ENCODE measurements around the gene RAB24. TPM values are rescaled to one million over a fixed set of nuclear protein-coding genes. Genes with fewer than 3 reads are reported as not detected.
"Not testable (repeated sequence)": the region's sequence is repeated elsewhere in the genome, so short reads cannot be mapped to it uniquely, and the experiment has no call there.

RAB24 gene
- total RNA-seq, 1 donor from 2014 or later, result 14.3 TPM

DNA sequence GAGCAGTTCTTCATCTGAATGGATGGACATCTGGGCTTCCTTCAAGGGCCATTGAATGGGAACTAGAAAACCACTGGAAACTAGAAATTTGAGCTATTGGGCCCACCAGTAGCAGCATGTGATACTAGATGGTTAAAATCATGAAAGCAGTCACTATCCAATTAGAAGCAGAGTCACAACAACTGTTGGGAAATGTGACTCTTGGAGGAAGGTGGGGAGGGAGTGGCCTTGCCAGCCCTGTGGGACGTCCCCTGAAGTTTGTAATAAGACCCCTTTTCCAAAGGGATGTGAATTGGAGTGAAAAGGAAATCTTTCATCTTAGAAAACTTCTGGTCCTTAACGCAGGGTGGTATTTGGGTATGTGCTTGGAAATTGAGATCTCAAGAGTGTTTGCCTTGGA lies 5.6 kb downstream of the RAB24 start:
- no peak for DNase-seq (ENCODE audit: low spot score in 2 of 2)
- no peak for FAIRE-seq

DNA sequence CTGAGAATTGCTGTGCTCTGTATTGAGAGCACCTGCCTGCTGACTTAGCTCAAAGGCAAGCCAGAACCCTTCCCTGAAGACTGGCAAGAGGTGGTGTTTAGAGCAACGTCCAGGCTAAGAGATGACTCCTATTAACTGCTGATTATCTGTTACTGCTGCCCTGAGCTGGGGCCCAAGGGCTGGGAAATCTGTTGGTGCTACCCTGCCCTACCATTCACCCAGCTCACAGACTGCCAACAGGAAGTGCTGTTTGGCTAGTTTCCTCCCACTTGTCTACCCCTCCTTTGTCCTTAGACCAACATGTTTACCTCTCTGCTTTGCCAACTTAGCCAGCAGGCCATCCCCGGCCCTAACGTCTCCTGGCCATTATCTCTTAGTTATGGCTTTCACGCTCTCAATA lies 6.9 kb downstream of the RAB24 start:
- FAIRE-seq (no peak), DNase-seq (ENCODE audit: low spot score in 2 of 2) (no peak)

DNA sequence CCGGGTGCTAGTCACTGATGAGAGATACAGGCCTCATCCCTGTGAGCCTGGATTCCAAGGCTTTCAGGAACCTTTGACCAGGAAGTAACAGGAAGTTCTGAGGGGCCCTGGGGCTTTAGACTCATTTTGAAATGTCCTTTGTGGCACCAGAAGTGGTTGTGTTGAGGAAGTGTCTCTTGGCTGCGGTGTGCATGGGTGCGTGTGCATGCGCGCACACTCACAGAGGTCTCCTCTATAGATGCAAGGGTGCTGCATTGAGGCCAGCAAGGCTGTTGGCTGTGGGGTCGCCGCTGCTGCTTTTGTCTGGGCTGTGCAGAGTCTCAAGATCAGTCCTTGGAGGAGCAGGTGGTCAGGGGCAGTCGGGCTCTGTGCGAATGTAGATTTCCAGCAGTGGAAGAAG lies 7.6 kb downstream of the RAB24 start:
- FAIRE-seq, result no peak
- DNase-seq (ENCODE audit: low spot score in 2 of 2), result no peak

DNA sequence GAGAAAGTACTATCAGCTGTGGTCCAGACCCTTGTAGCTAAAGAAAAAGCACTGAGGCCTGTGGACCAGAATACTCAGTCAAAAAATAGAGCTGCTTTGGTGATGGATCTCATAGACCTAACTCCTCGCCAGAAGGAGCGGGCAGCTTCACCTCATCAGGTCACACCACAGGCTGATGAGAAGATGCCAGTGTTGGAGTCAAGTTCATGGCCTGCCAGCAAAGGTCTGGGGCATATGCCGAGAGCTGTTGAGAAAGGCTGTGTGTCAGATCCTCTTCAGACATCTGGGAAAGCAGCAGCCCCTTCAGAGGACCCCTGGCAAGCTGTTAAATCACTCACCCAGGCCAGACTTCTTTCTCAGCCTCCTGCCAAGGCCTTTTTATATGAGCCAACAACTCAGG lies 8.9 kb downstream of the RAB24 start:
- DNase-seq (ENCODE audit: low spot score in 2 of 2) (no peak), FAIRE-seq (no peak)

DNA sequence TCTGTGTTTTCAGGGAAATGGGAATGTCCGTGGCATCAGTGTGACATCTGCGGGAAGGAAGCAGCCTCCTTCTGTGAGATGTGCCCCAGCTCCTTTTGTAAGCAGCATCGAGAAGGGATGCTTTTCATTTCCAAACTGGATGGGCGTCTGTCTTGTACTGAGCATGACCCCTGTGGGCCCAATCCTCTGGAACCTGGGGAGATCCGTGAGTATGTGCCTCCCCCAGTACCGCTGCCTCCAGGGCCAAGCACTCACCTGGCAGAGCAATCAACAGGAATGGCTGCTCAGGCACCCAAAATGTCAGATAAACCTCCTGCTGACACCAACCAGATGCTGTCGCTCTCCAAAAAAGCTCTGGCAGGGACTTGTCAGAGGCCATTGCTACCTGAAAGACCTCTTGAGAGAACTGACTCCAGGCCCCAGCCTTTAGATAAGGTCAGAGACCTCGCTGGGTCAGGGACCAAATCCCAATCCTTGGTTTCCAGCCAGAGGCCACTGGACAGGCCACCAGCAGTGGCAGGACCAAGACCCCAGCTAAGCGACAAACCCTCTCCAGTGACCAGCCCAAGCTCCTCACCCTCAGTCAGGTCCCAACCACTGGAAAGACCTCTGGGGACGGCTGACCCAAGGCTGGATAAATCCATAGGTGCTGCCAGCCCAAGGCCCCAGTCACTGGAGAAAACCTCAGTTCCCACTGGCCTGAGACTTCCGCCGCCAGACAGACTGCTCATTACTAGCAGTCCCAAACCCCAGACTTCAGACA lies 9.5 kb downstream of the RAB24 start:
- FAIRE-seq, result no peak

DNA sequence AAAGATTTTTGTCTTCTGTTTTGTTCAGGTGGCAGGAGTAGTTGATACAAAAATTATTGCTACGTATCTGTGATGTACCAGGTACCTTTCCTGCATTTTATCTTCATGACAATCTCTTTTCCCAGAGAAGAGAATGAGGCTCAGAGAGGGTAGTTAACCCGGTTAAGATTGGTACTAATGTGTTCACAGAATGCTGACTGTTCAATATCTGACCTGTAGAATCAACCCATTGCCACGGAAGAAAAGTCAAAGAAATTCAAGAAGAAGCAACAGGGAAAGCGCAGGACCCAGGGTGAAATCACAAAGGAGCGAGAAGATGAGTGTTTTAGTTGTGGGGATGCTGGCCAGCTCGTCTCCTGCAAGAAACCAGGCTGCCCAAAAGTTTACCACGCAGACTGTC lies 11.8 kb downstream of the RAB24 start:
- no peak for DNase-seq (ENCODE audit: low spot score in 2 of 2)
- FAIRE-seq, result no peak

More for the DNA sequence above, 9.5 kb downstream of the RAB24 start:
- DNase-seq (ENCODE audit: low spot score in 2 of 2), result no peak

DNA sequence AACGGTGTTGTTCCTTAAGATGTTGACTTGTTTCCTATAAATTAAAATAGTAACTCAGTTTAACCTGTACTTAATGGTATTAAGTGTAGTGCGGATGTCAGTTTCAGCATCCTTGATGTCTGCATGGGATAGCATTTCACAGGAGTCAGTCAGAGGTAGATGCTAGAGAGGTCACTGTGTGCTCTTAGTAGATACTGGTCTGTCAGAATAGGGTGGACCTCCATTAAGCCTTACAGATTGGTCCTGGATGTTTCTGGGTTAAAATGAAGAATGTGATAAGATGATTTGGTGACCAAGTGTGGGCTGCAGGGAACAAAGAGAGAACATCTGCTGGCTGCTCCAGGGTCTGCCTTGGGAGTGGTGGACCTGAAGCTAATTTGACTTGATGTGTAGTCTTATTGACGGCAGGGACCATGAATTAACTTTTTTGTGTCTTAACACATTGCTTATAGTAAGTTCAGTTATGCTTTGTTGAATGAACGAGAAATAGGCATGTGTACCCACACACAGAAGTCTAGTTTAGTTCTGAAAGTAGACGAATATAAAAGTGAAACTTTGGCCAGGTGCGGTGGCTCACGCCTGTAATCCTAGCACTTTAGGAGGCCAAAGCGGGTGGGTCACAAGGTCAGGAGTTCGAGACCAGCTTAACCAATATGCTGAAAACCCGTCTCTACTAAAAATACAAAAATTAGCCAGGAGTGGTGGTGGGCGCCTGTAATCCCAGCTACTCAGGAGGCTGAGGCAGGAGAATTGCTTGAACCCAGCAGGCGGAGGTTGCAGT lies 12.5 kb downstream of the RAB24 start:
- no peak for FAIRE-seq
- no peak for DNase-seq (ENCODE audit: low spot score in 2 of 2)

DNA sequence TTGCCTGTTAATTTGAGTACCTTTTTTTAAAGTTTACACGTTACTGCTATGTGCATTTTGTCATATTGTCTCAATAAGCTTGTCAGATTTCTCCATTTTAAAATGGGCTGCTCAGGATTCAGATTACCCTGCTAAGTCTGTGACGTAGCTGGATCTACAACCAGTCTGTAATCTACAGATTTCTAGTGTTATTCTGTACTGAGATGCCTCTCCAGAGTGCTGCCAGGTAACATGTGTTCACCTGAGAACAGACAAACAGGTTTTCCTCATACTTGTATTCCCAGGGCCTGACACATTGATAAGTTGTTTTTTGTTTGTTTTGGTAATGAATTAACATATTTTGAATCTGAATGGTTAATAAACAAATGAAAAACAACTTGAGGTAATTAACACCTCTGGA lies 15.3 kb downstream of the RAB24 start:
- no peak for DNase-seq (ENCODE audit: low spot score in 2 of 2)

DNA sequence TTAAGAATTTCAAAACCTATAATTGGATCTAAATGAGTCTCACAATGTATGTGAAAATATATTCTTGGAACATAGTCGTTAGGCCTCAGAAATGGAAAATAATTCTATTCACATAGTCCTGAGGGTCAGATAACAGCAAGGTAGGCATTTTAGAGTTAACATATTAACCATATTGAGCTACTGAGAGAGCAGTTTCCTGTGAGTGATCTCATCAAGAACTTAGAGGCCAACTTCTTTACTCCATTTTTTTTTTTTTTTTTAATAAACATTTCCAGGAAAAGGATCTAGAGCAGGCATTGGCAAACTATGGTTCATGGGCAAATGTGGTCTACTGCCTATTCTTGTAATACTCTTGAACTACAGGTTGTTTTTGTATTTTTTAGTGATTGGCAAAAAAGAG lies 26.6 kb downstream of the RAB24 start:
- DNase-seq (ENCODE audit: low spot score in 2 of 2) (no peak), FAIRE-seq (no peak)

More for the DNA sequence above, 15.3 kb downstream of the RAB24 start:
- no peak for FAIRE-seq

DNA sequence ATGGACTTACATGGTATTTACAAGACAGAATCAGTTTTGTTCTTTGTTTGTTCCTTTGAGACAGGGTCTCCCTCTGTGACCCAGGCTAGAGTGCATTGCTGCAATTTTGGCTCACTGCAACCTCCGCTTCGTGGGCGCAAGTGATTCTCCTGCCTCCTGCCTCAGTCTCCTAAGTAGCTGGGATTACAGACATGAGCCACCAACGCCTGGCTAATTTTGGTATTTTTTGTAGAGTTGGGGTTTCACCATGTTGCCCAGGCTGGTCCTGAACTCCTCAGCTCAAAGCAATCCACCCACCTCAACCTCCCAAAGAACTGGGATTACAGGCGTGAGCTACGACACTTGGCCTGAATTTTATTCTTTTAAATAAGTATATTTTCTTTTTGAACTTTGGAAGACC lies 27.6 kb downstream of the RAB24 start:
- DNase-seq (ENCODE audit: low spot score in 2 of 2) (no peak), FAIRE-seq (no peak)

DNA sequence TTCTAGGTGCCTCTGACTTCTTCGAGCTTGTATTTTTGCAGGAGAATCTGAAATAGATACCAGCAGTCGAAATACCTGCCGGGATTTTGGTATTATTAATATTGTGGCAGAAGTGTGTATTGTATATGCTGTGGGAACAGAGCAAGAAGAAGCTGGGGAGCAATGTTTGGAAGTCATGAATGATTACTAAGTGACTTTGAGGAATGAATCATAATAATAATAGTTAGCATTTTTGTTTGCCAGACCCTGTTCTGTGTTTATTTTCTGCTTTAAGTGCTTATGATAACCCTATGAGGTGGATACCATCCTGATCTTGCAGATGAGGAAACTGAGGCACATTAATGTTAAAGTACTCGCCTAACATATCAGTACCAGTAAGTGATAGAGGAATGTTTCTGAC lies 32.4 kb downstream of the RAB24 start:
- no peak for FAIRE-seq
- DNase-seq (ENCODE audit: low spot score in 2 of 2), result no peak

DNA sequence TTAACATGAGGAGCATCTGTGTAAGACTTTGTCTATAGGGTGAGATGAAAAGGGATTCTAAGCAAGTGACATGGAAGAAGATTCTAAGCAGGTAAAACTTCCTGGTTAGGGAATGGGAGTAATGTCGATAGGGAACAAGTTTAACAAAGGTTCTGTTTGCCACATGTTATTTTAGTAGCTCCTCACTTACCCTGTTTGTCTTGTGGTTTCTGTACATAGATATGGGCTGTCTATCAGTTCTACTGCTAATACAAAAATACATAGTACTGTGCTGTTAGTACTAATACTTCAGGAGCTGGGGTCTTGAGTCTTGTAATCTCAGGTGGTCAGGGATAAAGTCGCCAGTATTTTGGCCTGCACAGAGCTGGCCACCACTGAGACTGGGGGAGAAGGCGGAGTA lies 32.9 kb downstream of the RAB24 start:
- no peak for DNase-seq (ENCODE audit: low spot score in 2 of 2)
- FAIRE-seq, result no peak

DNA sequence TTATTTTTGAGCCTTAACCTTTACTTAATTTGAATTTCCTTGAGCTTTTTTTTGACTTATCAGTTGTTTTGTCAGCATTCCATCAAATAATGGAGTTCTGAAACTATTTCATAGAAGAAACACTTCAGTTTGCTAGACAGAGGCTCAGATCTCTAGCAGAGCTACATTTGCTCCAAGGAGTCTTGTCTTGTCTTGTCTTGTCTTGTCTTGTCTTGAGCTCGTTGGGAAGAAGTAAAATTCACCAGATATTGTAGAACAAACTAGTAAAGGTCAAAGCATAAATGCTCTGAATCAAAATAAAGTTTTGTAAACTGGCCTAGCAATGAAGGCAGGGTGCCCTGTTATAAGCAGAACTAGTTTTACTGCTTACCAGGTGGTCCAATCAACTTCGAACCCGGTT lies 33.5 kb downstream of the RAB24 start:
- FAIRE-seq (no peak), DNase-seq (ENCODE audit: low spot score in 2 of 2) (no peak)

DNA sequence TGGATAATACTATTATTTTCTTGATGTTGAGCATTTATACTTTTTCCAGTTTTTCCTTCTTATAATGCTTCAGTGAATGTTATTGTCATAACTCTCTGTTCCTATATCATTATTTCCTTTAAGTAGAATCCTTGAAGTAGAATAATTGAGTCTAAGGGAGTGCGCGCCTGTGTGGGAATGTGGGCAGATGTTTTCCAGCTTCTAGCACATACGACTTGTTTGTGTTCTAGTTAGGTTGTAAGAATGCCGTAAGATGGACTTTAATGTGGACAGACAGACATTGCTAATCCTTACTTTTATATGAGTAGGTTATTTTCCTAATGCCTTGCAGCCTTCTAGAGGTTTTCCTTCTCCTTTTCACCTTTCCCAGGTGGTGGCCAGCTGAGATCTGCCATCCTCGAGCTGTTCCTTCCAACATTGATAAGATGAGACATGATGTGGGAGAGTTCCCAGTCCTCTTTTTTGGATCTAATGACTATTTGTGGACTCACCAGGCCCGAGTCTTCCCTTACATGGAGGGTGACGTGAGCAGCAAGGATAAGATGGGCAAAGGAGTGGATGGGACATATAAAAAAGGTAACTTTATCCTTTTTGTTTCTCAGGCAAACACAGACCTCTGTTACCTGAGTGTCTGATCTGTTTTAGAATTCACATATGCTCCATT lies 34.2 kb downstream of the RAB24 start:
- DNase-seq (ENCODE audit: low spot score in 2 of 2) (no peak), FAIRE-seq (no peak)

DNA sequence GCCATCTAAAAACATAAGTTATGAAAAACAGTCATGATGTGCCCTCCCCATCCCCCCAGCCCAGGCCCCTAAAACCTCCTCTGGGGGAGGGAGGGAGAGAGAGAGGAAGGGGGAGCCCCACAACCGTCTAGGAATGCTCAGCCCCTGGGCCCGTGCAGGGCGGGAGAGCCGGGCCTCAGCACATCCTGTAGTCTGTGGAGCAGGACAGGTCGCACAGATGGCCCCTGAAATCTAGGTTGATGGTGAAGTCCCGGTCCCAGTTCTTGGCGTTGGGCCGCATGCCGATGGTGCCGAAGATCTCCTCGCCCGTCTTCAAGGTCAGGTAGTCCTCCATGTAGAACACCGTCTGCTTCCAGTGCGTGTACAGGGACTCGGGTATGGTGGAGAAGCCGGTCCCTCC lies 38.1 kb downstream of the RAB24 start:
- DNase-seq (ENCODE audit: low spot score in 2 of 2), result no peak
- FAIRE-seq, result no peak

DNA sequence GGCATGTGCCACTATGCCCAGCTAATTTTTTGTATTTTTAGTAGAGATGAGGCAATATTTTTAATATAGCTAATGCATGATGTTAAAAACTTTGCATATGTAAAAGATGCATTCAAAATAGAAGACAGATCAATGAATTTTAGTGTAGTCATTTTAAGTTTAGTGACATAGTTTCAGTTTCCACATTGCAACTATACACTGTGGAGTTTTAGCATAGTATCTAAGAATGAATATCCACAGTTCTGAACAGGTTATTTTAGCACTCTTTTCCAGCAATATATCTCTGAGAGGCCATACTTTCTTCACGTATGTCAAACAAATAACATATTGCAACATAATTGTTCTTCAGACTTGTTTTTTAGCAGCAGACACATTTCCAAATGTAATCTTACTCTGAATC lies 39.3 kb downstream of the RAB24 start:
- FAIRE-seq (no peak), DNase-seq (ENCODE audit: low spot score in 2 of 2) (no peak)

DNA sequence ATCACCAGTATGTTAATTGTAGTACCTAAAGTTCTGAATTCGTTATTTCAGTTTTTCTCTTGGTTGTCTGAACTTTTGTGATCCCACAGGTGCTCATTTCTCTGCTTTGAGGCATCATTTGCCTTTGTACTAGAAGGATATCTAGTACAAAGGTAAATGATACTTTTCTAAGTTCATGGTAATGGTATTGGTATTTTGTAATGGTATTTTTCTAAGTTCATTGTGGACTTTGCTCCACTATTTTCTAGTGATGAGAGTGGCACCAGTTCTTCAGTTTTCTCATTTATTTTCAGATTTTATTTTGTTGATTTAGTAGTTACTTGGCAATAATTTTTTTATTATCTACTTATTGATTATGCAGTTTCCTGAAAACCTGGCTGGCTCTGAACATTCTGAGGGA lies 42.0 kb downstream of the RAB24 start:
- no peak for FAIRE-seq
- no peak for DNase-seq (ENCODE audit: low spot score in 2 of 2)

DNA sequence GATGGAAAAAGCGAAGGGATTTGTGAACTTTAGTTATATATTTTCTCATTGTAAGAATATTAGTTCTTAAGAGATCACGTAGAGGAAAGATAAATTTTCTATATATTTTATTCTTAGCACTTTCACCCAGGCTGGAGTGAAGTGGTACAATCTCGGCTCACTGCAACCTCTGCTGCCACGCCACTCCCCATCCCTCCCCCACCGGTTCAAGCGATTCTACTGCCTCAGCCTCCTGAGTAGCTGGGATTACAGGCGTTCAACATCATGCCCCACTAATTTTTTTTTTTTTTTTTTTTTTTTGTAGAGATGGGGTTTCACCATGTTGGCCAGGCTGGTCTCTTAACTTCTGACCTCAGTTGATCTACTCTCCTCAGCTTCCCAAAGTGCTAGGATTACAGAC lies 42.6 kb downstream of the RAB24 start:
- DNase-seq (ENCODE audit: low spot score in 2 of 2) (no peak), FAIRE-seq (no peak)

DNA sequence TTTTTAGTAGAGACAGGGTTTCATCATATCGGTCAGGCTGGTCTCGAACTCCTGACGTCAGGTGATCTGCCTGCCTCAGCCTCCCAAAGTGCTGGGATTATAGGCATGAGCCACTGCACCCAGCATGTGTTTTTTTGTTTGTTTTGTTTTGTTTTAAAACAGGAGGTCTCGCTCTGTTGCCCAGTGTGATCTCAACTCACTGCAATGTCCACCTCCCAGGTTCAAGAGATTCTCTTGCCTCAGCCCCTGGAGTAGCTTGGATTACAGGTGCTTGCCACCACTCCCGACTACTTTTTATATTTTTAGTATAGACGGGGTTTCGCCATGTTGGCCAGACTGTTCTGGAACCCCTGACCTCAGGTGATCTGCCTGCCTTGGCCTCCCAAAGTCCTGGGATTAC lies 44.8 kb downstream of the RAB24 start:
- not testable (repeated sequence) for FAIRE-seq

DNA sequence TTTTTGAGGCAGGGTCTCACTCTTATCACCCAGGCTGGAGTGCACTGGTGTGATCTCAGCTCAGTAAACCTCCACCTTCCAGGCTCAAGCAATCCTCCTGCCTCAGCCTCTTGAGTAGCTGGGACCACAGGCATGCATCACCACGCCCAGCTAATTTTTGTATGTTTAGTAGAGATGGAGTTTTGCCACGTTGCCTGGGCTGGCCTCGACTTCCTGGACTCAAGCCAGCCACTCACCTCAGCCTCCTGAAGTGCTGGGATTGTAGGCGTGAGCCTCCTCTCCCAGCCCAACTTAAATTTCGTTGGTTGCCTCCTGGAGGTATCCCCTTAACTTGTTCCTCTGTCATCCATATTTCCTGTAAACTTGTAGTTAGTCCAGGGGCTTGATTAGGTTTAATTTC lies 47.2 kb downstream of the RAB24 start:
- DNase-seq (ENCODE audit: low spot score in 2 of 2) (no peak), FAIRE-seq (no peak)

More for the DNA sequence above, 44.8 kb downstream of the RAB24 start:
- not testable (repeated sequence) for DNase-seq (ENCODE audit: low spot score in 2 of 2)

DNA sequence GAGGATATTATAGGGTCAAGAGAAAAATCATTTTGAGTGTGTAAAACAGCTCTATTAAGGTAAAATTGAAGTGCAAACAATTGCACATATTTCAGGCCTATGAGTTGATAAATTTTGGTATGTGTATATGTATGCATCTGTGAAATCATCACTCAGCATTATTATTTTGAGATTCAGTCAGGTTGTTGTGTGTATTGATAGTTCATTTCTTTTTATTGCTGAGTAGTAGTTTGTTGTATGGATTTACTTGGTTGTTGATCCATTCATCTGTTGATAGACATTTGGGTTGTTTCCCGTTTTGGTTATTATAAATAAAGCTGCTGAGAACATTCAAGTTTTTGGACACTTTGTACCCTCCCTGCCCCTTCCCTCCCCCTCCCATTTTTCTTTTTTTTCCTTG lies 50.3 kb downstream of the RAB24 start:
- FAIRE-seq (no peak), DNase-seq (ENCODE audit: low spot score in 2 of 2) (no peak)
